Endothelial cell of umbilical vein (primary cell): ENCODE measurements around the gene IKZF4.
"Not testable (repeated sequence)": the region's sequence is repeated elsewhere in the genome, so short reads cannot be mapped to it uniquely, and the experiment has no call there.

Experiments
- CTCF ChIP-seq, 2 donors: IDR thresholded peaks; 1 replicate in 1 of 2; 2 replicates in 1 of 2; pipeline ENCODE4 v1.5.1; 2011; ENCODE audit warnings: low read length in 2 of 2, mild to moderate bottlenecking in 2 of 2, moderate library complexity in 2 of 2, control low read depth in 1 of 2, inconsistent platforms in 1 of 2, low read depth in 1 of 2; ENCODE audit not compliant: insufficient read depth in 1 of 2; ENCODE audit errors: extremely low read depth in 1 of 2
- EZH2 ChIP-seq: IDR thresholded peaks from 2 replicates; pipeline ENCODE4 v1.6.1; 2012; ENCODE audit warnings: borderline replicate concordance, low read depth, mild to moderate bottlenecking, moderate library complexity, low read length, inconsistent platforms; ENCODE audit not compliant: severe bottlenecking
- MAX ChIP-seq: IDR thresholded peaks from 2 replicates; pipeline ENCODE4 v1.6.1; 2011; ENCODE audit not compliant: insufficient read depth, insufficient read length
- POLR2AphosphoS5 ChIP-seq: IDR thresholded peaks from 2 replicates; pipeline ENCODE4 v1.6.1; 2012; ENCODE audit warnings: low read depth, mild to moderate bottlenecking, control low read depth, low read length, moderate library complexity; ENCODE audit not compliant: insufficient read depth

- TF ChIP-seq CTCF (IDR thresholded peaks at IDR 0.05; ENCODE audit: extremely low read depth in 1 of 2, insufficient read depth in 1 of 2, low read depth in 1 of 2, low read length in 2 of 2); EZH2; MAX; POLR2AphosphoS5: not testable (repeated sequence)
Measured at GRCh38 chr12:55999522-55999921, 21.3 kb upstream of the IKZF4 start.
